ENCODE measurements around the gene KLK12. TPM values are rescaled to one million over a fixed set of nuclear protein-coding genes. Genes with fewer than 3 reads are reported as not detected.

Gene KLK12
- polyA plus RNA-seq, 1 donor, result not detected

GRCh38 chr19:51055866-51056265, 21.1 kb upstream of the KLK12 start:
- no peak for DNase-seq

- DNase-seq, result no peak
Observed at GRCh38 chr19:51047031-51047335, 12.2 kb upstream of the KLK12 start.

- DNase-seq, result no peak
Observed at GRCh38 chr19:51044327-51044726, 9.5 kb upstream of the KLK12 start.

- DNase-seq, result no peak
Observed at GRCh38 chr19:51043497-51043896, 8.7 kb upstream of the KLK12 start.

- DNase-seq, result no peak
Observed at GRCh38 chr19:51040151-51040550, 5.3 kb upstream of the KLK12 start.

GRCh38 chr19:51036519-51036918, 1.7 kb upstream of the KLK12 start:
- DNase-seq, result no peak

GRCh38 chr19:51031880-51032225, 2.9 kb downstream of the KLK12 start:
- DNase-seq, result no peak

GRCh38 chr19:51031220-51031879, 3.5 kb downstream of the KLK12 start:
- DNase-seq, result no peak

- no peak for DNase-seq
Observed at GRCh38 chr19:51030631-51031030, 4.2 kb downstream of the KLK12 start.

GRCh38 chr19:51029718-51030117, 5.1 kb downstream of the KLK12 start:
- no peak for DNase-seq

GRCh38 chr19:51027873-51028272, 6.9 kb downstream of the KLK12 start:
- no peak for DNase-seq

GRCh38 chr19:51027126-51027806, 7.5 kb downstream of the KLK12 start:
- no peak for DNase-seq

GRCh38 chr19:51026554-51026831, 8.3 kb downstream of the KLK12 start, which contains the start of gene KLK11:
Gene KLK11 (minus strand): TSS chr19:51026616. CDS start chr19:51025631, 985 bp downstream.
- no peak for DNase-seq

- DNase-seq, result no peak
Observed at GRCh38 chr19:51025809-51026553, 8.8 kb downstream of the KLK12 start.

GRCh38 chr19:51025401-51025800, 9.4 kb downstream of the KLK12 start:
- DNase-seq, result no peak

GRCh38 chr19:51024924-51025323, 9.9 kb downstream of the KLK12 start:
- no peak for DNase-seq

GRCh38 chr19:51023946-51024345, 10.9 kb downstream of the KLK12 start:
- DNase-seq, result no peak

GRCh38 chr19:51022526-51022925, 12.3 kb downstream of the KLK12 start:
- no peak for DNase-seq

GRCh38 chr19:51020988-51021651, 13.7 kb downstream of the KLK12 start:
- peak; percentile 59 for DNase-seq

GRCh38 chr19:51019544-51019925, 15.3 kb downstream of the KLK12 start, which contains the start of gene KLK10:
Gene KLK10 (minus strand): TSS chr19:51019709. CDS start chr19:51019130, 579 bp downstream.
- no peak for DNase-seq

- no peak for DNase-seq
Observed at GRCh38 chr19:51018745-51019543, 15.9 kb downstream of the KLK12 start.

Data from left kidney (tissue), 2 donors.